GM06990 (cell line): ENCODE results near the gene MDK.

Source experiments
- DNase-seq: peaks from one replicate; pipeline ENCODE4 v3.0.0-alpha.2; 2011; ENCODE audit not compliant: insufficient read length; ENCODE audit errors: extremely low read depth
- H3K27me3 ChIP-seq: replicated peaks from 2 replicates; pipeline ENCODE4 v1.6.0; 2011; ENCODE audit warnings: low read length; ENCODE audit not compliant: control insufficient read depth, insufficient read depth
- H3K36me3 ChIP-seq: 2 replicates; pipeline ENCODE4 v1.5.1; 2011; ENCODE audit warnings: low read length; ENCODE audit not compliant: control insufficient read depth, insufficient read depth
- H3K4me3 ChIP-seq: replicated peaks from 2 replicates; pipeline ENCODE4 v1.5.1; 2011; ENCODE audit warnings: low read depth, mild to moderate bottlenecking, control low read depth, low read length
- TF ChIP-seq, protein P1 (sequence below): IDR thresholded peaks from 2 replicates; pipeline ENCODE4 v1.5.1; 2011; ENCODE audit warnings: low read length, control low read depth, mild to moderate bottlenecking, inconsistent platforms; ENCODE audit not compliant: insufficient read depth, poor library complexity, severe bottlenecking

MDK gene

DNA sequence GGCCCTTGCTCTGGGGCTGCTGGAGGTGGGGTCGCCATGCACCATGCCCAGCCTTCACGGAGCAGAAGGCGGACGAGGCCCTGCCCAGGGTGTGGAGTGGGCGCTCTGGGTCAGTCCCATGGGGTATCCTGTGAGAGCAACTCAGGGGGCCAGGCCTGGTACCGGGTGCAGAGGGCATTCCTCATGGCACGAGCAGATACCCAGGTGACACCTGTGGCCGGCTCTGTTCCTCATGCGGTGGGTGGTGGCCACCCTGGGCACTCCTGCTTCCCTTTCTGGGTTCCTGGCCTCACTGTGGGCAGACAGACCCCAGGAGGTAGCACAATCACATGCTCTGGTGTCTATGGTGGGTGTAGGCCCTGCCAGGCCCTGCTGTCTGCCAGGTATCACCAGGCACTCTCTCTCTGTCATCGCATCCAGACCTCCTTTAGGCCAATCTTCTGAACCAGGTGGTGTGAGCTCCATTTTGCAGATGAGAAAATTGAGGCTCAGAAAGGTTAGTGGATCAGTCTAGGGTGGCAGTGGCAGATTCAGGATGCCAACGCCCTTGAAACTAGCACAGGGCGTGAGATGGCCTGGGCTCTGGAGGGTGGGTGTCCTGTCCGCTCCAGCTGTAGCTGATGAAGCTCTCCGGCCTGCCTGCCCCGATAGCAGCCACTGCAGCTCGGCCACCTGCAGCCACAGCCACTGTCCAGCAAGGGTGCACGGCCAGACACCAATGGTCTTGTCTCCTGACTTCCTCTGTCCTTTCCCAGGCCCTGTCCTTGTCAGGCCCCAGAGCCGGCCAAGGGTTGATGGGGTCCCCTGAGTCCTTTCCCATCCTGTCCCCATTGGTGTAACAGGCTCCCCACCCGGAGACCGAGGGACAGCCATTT, 19.1 kb upstream of the MDK start:
- DNase-seq, result no peak
- Histone ChIP-seq H3K27me3 (no peaks in the 10 kb centered on the region), H3K4me3 (peak overlapping the region; percentile 29), H3K36me3 (peaks cover 2% of the 10 kb centered on the region)
- TF ChIP-seq, protein P1, sequence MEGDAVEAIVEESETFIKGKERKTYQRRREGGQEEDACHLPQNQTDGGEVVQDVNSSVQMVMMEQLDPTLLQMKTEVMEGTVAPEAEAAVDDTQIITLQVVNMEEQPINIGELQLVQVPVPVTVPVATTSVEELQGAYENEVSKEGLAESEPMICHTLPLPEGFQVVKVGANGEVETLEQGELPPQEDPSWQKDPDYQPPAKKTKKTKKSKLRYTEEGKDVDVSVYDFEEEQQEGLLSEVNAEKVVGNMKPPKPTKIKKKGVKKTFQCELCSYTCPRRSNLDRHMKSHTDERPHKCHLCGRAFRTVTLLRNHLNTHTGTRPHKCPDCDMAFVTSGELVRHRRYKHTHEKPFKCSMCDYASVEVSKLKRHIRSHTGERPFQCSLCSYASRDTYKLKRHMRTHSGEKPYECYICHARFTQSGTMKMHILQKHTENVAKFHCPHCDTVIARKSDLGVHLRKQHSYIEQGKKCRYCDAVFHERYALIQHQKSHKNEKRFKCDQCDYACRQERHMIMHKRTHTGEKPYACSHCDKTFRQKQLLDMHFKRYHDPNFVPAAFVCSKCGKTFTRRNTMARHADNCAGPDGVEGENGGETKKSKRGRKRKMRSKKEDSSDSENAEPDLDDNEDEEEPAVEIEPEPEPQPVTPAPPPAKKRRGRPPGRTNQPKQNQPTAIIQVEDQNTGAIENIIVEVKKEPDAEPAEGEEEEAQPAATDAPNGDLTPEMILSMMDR, result no peak

DNA sequence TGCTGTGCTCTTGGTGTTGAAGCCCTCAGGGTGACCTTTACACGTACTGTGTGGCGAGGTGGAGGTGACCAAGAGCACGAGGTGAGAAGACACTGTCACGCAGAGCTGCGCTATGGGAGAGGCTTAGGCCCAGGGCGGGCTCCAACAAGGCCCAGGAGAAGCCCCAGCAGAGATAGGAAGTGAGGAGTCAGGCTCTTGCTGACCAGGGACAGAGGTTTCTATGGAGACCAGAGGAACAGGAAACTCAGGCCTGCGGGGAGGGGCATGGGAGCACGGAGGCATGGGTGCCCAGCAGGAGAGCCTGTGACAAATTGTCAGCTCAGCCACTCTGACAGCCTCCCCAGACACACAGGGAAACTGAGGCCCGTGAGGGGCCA, 18.4 kb upstream of the MDK start:
- DNase-seq, result no peak
- TF ChIP-seq, protein P1, result no peak
- H3K27me3 ChIP-seq, result no peaks in the 10 kb centered on the region
- H3K4me3 ChIP-seq, result no peak overlapping the region
- peaks cover 5% of the 10 kb centered on the region for H3K36me3 ChIP-seq

DNA sequence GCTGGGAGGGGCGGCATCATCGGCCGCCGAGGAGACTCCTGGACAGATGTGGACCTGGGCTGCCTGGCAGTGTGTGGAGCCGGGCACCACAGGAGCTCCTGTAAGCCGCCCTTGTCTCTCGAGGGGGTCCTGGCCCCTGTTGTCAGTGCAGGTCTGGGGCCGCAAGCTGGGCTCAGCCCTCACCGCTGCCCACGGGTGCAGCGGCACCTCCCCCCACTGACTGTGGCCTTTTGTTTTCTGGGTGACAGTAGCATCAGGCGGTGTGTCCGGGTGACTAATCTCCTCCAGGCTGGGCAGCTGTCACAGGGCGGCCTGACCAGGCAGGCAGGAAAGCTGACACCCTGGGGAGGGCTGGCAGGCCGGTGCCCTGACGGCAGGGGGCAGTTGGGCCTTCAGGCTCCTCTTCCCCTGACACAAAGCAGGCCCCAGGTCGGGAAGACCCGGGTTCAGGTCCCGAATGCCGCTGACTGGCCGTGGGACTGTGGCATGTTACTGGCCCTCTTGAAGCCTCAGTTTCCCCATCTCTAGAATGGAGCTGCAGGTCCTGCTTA, 17.9 kb upstream of the MDK start:
- Histone ChIP-seq H3K4me3 (no peak overlapping the region), H3K36me3 (peaks cover 5% of the 10 kb centered on the region), H3K27me3 (no peaks in the 10 kb centered on the region)
- no peak for DNase-seq
- TF ChIP-seq, protein P1, result no peak

DNA sequence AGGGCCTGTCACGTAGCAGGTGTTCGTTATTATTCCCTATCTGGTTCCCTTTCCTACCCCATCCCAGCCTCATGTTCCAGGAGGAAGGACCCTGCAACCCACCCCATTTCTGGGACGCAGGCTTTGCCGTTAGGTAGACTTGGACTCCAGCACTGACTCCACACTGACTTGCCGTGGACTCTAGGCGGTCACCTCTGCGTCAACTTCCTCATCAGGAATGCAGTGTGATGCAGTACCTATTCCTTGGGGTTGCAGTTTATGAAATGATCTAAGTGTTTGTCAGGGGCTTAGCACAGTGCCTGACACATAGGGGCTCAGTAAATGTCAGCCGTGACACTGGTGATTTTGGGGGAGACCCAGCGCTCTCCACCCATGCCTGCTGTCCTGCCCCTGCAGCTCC, 17.4 kb upstream of the MDK start:
- no peaks in the 10 kb centered on the region for H3K27me3 ChIP-seq
- no peak for DNase-seq
- no peak overlapping the region for H3K4me3 ChIP-seq
- TF ChIP-seq, protein P1, result no peak
- H3K36me3 ChIP-seq, result peaks cover 5% of the 10 kb centered on the region

DNA sequence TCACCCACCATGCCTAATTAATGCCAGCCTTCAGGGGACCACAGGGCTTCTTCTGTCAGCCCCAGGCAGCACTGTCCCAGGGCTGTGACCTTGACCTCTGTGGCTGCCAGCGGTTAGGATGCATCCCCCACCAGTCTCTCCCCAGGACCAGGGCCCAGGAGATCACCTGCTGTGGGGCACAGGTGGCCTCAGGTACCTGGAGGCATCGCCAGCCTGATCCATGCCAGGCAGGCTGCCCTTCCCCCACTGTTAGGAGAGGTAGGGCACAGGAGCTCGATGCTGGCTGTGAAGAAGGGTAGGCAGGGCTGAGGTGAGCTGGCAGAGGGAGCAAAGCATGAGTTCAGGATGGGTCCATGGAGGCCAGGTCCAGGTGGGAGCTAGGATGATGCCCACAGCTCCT, 16.7 kb upstream of the MDK start:
- TF ChIP-seq, protein P1, result no peak
- H3K36me3 ChIP-seq, result peaks cover 7% of the 10 kb centered on the region
- H3K27me3 ChIP-seq, result no peaks in the 10 kb centered on the region
- DNase-seq, result no peak
- H3K4me3 ChIP-seq, result no peak overlapping the region

DNA sequence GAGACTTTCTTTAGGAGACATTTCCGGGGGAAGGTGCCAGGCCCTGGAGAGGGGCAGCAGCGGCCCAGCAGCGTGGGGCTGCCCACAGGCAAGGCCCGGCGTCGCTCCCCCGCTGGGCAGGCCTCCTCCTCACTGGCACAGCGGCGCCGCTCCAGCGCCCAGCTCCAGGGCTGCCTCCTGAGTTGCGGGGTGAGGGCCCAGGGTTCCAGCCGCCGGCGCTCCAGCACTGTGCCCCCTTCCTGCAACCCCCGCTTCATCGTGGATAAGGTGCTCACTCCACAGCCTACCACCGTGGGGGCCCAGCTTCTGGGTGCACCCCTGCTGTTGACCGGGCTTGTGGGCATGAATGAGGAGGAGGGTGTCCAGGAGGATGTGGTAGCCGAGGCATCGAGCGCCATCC, 15.2 kb upstream of the MDK start:
- peaks cover 12% of the 10 kb centered on the region for H3K36me3 ChIP-seq

More for the DNA sequence above, 15.2 kb upstream of the MDK start:
- TF ChIP-seq, protein P1, result no peak
- H3K4me3 ChIP-seq, result no peak overlapping the region
- no peak for DNase-seq
- H3K27me3 ChIP-seq, result no peaks in the 10 kb centered on the region
